CMK (cell line): ENCODE results near the gene KIF5A.
"Not testable (repeated sequence)": the region's sequence is repeated elsewhere in the genome, so short reads cannot be mapped to it uniquely, and the experiment has no call there.

ENCODE experiments used
- DNase-seq: peaks from one replicate; pipeline ENCODE4 v3.0.0-alpha.2; 2010; ENCODE audit warnings: low read depth

Gene KIF5A

DNA sequence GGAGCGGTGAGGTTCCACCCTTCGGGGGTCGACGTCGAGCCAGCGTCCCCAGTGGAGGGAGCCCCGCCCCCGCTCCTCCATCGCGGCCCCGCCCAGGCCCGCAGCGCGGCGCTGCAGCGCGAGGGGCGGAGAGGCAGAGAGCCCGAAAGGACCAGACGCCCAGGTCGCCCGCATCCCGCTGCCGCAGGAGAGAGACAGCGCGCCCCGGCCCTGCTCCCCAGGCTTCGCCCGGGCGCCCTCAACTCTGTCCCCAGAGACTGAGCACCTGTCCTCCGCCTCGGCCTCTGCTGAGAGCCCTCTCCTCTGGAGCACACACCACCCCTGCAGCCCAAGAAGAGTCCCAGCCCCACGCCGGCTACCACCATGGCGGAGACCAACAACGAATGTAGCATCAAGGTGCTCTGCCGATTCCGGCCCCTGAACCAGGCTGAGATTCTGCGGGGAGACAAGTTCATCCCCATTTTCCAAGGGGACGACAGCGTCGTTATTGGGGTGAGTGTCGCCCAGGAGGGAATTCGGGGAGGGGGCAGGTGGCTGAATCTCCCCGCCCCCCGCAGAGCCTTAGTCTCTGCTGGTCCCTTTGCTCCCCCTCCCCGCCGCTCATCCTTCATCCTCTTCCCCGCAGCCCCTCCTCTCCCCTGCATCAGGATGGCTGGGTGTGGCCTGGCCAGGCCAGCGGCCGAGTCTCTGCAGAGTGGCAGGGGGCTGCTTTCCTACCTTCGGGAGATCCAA, at the start of gene KIF5A:
KIF5A (plus strand) TSS at position 136 of the 732 bp plus-strand sequence; CDS start at position 364, 228 bp downstream.
- DNase-seq: no peak

DNA sequence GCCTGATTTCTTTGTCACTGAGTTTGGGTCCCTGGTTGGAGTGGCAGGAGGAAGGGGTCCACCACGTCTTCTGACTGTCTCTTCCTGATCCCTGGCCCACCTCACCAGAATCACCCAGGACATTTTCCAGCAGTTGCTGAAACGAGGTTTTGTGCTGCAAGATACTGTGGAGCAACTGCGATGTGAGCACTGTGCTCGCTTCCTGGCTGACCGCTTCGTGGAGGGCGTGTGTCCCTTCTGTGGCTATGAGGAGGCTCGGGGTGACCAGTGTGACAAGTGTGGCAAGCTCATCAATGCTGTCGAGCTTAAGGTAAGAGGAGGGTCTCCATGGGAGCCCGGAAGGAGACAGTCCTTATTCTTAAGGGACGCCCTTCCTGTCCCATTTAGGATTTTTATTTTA, 49.6 kb upstream of the KIF5A start:
- DNase-seq: no peak

DNA sequence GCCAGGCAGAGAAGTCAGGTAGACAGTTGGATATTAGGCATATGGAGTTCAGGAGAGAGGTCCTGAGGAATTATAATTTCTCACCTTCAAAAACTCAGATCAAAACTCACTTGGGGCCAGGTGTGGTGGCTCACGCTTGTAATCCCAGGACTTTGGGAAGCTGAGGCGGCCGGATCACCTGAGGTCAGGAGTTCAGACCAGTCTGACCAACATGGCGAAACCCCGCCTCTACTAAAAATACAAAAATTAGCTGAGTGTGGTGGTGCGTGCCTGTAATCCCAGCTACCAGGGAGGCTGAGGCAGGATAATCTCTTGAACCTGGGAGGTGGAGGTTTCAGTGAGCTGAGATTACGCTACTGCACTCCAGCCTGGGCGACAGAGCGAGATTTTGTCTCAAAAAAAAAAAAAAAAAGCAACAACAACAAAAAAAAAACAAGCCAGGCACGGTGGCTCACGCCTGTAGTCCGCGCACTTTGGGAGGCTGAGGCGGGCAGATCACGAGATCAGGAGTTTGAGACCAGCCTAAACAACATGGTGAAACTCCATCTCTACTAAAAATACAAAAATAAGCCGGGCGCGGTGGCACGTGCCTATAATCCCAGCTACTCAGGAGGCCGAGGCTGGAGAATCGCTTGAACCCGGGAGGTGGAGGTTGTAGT, 47.4 kb upstream of the KIF5A start:
- DNase-seq: not testable (repeated sequence)

DNA sequence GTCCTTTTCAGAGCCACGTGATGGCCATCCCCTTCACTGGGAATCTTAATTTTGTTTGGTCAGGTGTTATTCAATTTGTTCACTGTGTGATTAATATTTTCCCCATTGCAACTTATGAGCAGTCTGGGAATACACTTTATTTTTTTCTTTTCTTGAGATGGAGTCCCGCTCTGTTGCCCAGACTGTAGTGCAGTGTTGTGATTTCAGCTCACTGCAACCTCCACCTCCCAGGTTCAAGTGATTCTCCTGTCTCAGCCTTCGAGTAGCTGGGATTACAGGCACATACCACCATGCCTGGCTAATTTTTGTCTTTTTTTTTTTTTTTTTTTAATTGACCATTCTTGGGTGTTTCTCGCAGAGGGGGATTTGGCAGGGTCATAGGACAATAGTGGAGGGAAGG, 43.3 kb upstream of the KIF5A start:
- DNase-seq: not testable (repeated sequence)

DNA sequence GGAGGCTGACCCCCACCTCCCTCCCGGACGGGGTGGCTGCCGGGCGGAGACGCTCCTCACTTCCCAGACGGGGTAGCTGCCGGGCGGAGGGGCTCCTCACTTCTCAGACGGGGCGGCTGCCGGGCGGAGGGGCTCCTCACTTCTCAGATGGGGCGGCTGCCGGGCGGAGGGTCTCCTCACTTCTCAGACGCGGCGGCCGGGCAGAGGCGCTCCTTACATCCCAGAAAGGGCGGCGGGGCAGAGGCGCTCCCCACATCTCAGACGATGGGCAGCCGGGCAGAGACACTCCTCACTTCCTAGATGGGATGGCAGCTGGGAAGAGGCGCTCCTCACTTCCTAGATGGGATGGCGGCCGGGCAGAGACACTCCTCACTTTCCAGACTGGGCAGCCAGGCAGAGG, 42.0 kb upstream of the KIF5A start:
- not testable (repeated sequence) for DNase-seq

DNA sequence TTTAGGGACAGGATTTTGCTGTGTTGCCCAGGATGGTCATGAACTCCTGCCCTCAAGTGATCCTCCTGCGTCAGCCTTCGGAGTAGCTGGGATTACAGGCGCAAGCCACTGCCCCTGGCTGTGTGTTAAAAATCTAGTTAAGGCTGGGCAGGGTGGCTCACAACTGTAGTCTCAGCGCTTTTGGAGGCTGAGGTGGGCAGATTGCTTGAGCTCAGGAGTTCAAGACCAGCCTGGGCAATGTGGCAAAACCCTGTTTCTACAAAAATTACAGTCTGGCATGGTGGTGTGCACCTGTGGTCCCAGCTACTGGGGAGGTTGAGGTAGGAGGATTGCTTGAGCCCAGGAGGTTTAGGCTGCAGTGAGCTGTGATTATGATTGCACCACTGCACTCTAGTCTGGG, 38.7 kb upstream of the KIF5A start:
- no peak for DNase-seq

DNA sequence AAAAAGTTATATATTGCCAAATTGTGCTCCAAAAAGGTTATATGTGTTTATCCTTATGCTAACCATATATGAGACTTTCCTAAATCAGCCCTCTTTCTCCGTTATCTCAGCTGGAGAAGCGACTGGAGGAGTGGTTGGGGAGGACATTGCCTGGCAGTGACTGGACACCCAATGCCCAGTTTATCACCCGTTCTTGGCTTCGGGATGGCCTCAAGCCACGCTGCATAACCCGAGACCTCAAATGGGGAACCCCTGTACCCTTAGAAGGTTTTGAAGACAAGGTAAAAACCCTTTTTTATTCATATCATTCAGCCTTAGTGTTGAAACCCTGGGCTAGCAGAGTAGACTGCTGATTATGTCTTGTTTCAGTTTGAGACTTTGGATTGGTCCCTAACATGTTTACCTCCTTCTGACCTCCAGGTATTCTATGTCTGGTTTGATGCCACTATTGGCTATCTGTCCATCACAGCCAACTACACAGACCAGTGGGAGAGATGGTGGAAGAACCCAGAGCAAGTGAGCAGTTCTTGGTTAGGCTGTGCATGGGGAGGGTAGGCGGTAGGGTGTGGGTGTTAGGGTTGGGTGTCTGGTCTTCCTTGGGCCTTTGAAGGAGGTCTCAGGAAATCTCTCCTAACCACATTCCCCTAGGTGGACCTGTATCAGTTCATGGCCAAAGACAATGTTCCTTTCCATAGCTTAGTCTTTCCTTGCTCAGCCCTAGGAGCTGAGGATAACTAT, 38.1 kb upstream of the KIF5A start:
- no peak for DNase-seq

DNA sequence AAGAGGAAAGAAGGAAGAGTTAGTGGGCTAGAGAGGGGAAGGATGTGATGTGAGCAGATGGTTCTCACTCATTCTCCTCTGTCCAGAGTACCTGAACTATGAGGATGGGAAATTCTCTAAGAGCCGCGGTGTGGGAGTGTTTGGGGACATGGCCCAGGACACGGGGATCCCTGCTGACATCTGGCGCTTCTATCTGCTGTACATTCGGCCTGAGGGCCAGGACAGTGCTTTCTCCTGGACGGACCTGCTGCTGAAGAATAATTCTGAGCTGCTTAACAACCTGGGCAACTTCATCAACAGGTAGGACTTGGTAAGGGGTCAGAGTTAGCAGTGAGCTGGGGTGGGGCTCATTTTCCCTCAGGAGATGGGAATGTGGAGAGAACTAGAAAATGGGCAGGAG, 37.2 kb upstream of the KIF5A start:
- DNase-seq: no peak

DNA sequence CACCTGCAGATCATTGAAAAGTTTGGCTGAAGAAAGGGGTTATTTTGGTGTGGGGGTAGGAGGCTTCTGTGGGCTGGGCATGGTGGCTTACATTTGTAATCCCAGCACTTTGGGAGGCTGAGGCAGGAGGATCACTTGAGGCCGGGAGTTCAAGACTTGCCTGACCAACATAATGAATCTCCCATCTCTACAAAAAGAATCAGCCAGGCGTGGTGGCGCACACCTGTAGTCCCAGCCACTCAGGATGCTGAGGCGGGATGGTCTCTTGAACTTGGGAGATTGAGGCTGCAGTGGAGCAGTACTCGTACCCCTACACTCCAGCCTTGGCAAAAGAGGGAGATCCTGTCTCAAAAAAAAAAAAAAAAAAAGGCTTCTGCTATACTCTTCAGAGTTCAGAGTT, 36.6 kb upstream of the KIF5A start:
- no peak for DNase-seq

DNA sequence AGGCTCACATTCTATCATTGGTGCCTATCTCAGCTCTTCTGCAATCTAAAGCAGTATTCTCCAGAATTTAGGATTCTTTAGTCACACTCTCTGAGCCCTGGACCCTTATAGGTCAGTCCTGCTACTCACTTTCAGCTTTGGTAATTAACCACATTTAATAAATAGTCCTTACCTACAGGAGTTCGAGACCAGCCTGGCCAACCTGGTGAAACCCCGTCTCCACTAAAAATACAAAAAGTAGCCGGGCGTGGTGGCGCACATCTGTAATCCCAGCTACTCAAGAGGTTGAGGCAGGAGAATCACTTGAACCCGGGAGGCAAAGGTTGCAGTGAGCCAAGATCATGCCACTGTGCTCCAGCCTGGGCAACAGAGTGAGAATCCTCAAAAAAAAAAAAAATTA, 36.2 kb upstream of the KIF5A start:
- DNase-seq: not testable (repeated sequence)

DNA sequence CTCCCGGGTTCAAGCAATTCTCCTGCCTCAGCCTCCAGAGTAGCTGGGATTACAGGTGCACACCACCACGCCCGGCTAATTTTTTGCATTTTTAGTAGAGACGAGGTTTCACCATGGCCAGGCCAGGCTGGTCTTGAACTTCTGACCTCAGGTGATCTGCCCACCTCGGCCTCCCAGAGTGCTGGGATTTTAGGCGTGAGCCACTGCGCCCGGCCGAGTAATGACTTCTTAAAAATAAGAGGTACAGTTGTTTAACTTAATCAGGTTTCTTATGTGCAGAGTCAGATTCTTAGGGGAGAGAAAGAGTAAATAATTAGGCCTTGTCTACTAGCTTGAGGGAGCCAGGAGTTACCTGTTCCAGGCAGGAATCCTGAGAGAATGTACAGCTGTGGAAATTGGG, 35.6 kb upstream of the KIF5A start:
- DNase-seq: not testable (repeated sequence)

DNA sequence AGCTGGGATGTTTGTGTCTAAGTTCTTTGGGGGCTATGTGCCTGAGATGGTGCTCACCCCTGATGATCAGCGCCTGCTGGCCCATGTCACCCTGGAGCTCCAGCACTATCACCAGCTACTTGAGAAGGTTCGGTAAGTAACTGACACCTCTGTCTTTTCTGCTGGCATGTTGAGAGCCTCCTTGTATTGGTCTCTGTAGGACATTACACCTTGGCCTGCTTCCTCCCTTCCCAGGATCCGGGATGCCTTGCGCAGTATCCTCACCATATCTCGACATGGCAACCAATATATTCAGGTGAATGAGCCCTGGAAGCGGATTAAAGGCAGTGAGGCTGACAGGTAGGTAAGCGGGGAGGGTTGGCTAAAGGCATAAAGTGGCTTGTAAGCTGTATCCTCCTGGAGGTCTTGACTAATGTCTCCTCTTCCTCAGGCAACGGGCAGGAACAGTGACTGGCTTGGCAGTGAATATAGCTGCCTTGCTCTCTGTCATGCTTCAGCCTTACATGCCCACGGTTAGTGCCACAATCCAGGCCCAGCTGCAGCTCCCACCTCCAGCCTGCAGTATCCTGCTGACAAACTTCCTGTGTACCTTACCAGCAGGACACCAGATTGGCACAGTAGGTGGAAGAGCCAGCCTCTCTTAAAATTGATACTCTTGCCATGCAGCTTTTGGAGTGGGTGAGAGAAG, 35.0 kb upstream of the KIF5A start:
- no peak for DNase-seq

DNA sequence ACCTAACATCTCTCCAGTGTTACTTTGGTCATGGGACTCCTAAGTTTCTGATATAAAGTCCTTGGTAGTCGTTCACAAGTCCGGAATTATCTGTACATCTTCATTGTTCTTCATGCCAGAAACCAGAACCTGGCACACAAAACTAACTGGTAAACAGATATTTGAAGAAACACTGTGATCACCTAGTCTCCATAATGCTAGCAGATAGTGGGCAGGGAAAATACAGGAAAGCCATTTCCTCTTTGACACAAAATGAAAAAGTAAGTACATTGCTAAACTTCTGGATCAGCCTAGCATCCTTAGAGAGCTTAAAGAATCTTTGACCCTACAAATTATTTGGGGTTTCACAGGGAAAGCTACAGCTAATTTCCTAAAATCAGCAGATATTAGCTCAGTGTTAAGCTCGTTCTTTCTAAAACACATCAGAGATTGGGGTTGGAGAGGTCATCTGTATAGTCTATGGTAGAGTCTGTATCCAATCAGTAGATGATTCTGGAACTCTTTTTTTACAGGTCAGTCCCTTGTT, 34.4 kb upstream of the KIF5A start:
- DNase-seq: no peak

DNA sequence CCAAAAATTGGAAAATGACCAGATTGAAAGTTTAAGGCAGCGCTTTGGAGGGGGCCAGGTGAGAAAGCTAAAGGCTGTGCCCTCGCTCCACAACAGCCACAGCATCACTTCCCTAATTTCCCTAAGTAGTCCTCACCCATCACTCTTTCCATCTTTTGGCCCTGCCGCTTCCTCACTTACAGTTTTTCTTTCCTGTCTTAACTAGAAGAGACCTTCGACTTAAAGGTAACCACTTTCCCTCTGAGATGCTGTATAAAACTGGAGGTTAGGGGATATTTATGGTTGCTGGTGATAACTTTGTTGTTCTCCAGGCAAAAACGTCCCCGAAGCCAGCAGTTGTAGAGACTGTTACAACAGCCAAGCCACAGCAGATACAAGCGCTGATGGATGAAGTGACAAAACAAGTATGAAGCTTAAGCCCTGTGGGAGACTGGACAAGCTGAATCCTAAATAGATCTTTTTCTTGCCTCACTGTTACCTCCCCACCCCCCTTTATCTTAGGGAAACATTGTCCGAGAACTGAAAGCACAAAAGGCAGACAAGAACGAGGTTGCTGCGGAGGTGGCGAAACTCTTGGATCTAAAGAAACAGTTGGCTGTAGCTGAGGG, 33.8 kb upstream of the KIF5A start:
- no peak for DNase-seq

DNA sequence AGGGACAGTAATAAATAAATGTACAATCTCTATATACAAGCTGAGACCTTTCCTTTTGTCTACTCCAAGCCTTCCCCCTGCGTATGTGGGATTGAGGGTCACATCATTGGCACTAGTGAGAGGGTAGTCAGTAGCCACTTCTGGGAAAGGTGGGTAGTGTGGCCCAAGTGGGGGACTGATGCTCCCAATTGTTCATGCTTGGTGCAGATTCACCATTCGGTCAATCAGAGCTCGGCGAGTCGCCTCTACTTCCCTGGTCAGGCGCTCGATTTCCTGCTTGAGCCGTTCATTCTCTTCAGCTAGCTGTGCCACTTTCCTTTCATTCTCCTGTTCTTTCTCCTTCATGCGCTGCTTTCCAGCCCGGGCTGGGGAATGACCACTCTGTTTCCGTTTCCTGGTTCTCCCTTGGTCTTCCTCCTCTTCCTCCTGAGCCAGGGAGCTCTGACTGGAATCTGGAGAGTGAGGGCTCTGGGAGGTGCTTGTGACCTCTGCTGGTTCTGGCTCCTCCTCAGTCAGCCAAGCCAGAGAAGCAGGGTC, 33.2 kb upstream of the KIF5A start:
- DNase-seq: no peak

DNA sequence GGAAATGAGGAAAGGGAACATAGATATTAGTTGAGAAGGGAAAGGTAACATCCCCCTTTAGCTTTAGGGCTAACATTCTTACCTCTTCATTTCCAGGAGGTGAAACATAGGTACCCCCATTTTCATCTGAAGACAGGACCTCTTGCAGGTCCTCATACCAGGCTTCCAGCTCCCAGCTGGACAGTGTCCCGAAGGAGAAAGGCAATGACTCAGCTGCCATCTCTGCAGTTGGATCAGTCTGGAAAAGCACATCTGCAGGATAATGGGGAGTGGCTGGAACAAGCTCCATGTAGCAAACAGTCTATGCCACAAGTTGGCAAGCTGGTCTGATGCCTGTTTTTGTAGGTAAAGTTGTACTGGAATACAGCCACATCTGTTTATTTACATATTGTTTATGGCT, 32.7 kb upstream of the KIF5A start:
- DNase-seq: no peak

DNA sequence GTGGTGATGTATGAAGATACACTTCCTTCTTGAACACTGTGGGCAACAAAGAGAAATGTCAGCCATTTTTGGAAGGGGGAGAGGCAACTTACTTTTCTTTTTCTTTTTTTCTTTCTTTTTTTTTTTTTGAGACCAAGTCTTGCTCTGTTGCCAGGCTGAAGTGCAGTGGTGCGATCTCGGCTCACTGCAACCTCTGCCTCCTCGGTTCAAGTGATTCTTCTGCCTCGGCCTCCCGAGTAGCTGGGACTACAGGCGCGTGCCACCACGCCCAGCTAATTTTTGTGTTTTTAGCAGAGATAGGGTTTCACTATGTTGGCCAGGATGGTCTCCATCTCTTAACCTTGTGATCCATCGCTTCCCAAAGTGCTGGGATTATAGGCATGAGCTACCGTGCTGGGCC, 32.1 kb upstream of the KIF5A start:
- not testable (repeated sequence) for DNase-seq

DNA sequence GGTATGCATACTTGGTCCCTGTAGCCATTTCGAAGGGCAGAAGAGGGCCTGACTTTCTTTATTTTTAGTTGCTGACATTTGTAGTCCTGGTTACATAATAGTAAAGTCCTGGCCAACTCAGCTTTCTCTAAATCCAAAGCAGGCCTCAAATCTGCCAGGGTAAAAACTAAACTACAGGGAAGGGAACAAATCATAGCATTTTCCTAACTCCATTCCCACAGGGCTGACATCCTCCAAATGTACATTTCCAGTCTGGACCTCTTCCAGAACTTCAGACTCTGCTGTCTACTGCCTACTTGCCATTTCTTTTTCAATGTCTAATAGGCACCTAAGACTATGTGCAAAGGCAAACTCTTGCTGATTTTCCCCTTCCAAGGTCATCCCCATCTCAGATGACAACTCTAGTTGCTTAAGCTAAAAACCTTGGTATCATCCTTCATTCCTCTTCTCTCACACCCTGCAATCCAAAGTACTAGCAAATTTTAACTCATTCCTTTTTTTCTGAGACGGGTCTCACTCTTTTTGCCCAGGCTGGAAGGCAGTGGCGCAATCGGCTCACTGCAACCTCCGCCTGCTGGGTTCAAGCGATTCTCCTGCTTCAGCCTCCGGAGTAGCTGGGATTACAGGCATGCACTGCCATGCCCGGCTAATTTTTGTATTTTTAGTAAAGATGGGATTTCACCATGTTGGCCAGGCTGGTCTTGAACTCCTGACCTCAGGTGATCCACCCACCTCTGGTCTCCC, 31.5 kb upstream of the KIF5A start:
- DNase-seq: no peak

DNA sequence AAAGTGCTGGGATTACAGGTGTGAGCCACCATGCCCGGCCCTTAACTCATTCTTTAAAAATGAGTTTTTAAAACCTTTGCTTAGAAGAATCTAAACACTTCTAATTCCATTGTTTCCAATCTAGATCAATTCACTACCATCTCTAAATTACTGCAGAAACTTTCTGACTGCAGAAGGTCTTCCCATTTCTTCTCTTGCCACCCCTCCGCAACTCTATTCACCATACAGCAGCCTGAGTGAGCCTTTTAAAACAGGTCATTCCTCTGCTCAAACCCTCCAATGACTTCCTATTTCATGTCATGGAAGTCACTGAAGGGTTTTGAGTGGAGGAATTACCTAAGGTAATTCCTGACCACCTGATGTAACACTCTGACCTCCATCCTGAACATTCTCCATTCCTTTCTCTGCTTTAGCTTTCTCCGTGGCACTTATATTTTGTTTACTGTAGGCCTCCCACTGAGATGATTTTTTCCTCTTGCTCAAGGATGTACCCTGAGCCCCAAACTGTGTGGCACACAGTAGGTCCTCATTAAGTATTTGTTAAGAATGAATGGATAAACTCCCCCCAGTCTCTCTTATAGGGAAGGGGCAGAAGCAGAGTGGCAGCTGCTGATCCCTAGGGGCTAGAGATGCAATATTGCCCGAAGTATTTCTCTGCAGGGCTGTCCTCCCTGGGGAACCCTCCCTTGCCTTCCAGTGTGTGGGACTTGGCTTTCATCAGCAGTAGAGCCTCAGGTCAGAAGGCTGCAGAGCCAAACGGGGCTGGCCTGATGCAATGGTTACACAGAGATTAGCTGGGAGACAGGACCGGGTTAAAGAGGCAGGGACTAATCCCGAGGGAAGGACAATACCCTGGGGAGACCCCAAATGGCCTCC, 30.7 kb upstream of the KIF5A start:
- no peak for DNase-seq

DNA sequence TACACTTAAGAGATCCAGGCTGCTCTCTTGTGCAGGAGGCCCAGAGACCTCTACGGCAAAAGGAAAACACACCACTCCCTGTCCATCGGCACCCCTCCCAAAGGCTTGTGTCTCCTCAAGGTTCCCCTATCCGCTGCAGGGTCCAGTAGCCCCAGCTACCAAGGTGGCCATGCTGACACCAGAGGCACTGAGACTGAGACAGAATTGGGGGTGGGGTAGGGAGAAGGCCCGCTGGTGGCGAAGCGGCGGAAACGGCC, 30.1 kb upstream of the KIF5A start:
- DNase-seq: no peak
